HCT116 (cell line): Measurements from ENCODE around the gene NDC1.

Experiments used
- EGR1 ChIP-seq: IDR thresholded peaks from 2 replicates; pipeline ENCODE4 v1.6.1; 2012; ENCODE audit warnings: low read depth
- EZH2 ChIP-seq: fragments of 200-600 bp; sonication (generic); IDR thresholded peaks from 2 replicates; pipeline ENCODE4 v1.6.1; 2017; ENCODE audit warnings: antibody characterized with exemption, mixed run types
- EZH2phosphoT487 ChIP-seq: fragments of 200-600 bp; IDR thresholded peaks from 2 replicates; pipeline ENCODE4 v1.6.1; 2018; ENCODE audit warnings: antibody characterized with exemption, borderline replicate concordance
- POLR2A ChIP-seq: IDR thresholded peaks from 2 replicates; pipeline ENCODE4 v1.7.0; 2011; ENCODE audit warnings: borderline replicate concordance; ENCODE audit not compliant: insufficient read depth, insufficient read length; ENCODE audit errors: extremely low read depth
- POLR2AphosphoS5 ChIP-seq: IDR thresholded peaks from 2 replicates; pipeline ENCODE4 v1.6.1; 2011; ENCODE audit warnings: mild to moderate bottlenecking, low read depth, low read length, moderate library complexity
- RAD21 ChIP-seq: IDR thresholded peaks from 2 replicates; pipeline ENCODE4 v1.6.1; 2012; ENCODE audit warnings: low read depth, mild to moderate bottlenecking
- SRF ChIP-seq: IDR thresholded peaks from 2 replicates; pipeline ENCODE4 v1.6.1; 2012; ENCODE audit warnings: low read depth
- TCF7L2 ChIP-seq: IDR thresholded peaks from 2 replicates; pipeline ENCODE4 v1.7.0; 2011; ENCODE audit warnings: borderline replicate concordance, inconsistent platforms; ENCODE audit not compliant: insufficient read depth, insufficient read length; ENCODE audit errors: extremely low read depth
- ZNF274 ChIP-seq: fragments of 200-500 bp; sonication (Bioruptor generic); IDR thresholded peaks from 2 replicates; pipeline ENCODE4 v1.6.1; 2014; ENCODE audit warnings: mild to moderate bottlenecking, low read depth, low read length, inconsistent platforms
- TF ChIP-seq, protein P1 (sequence below), 3 experiments: fragments of 200-600 bp in 1 of 3; sonication (generic) in 1 of 3; IDR thresholded peaks in 2 of 3; conservative IDR thresholded peaks in 1 of 3; 2 replicates each; pipeline ENCODE4 v1.5.1; 2012 to 2017; ENCODE audit warnings: low read depth in 2 of 3, low read length in 2 of 3, antibody characterized with exemption in 1 of 3, borderline replicate concordance in 1 of 3, control low read depth in 1 of 3, mild to moderate bottlenecking in 1 of 3, mixed read lengths in 1 of 3, mixed run types in 1 of 3, moderate library complexity in 1 of 3; ENCODE audit not compliant: insufficient read depth in 1 of 3
- TF ChIP-seq, protein P2 (sequence below): IDR thresholded peaks from 2 replicates; pipeline ENCODE4 v1.6.1; 2012; ENCODE audit warnings: low read depth
- TF ChIP-seq, protein P3 (sequence below): IDR thresholded peaks from 2 replicates; pipeline ENCODE4 v1.6.1; 2011; ENCODE audit warnings: mild to moderate bottlenecking, low read length, moderate library complexity; ENCODE audit not compliant: insufficient replicate concordance; ENCODE audit errors: extremely low read depth
- TF ChIP-seq, protein P4 (sequence below): IDR thresholded peaks from 2 replicates; pipeline ENCODE4 v1.6.1; 2012

DNA sequence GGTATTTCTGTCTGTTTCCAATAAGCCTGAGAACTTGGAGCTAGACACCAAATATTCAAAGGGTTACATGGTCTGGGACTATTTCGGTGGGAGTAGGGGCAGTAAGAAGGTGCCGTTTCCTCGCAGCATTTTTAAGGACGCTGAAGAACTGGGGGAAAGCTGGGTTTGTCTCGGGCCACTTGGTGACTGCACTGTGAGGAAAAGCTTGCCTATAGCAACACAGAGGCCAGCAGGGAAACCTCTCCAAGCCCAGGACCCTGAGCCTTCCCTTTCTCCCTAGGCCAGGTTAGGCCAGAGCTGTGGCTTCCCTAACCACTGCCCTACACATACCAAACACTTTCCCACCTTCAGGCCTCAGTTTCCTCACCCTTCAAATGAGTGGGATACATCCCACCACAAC, 102.4 kb downstream of the NDC1 start:
- TF ChIP-seq, protein P1, sequence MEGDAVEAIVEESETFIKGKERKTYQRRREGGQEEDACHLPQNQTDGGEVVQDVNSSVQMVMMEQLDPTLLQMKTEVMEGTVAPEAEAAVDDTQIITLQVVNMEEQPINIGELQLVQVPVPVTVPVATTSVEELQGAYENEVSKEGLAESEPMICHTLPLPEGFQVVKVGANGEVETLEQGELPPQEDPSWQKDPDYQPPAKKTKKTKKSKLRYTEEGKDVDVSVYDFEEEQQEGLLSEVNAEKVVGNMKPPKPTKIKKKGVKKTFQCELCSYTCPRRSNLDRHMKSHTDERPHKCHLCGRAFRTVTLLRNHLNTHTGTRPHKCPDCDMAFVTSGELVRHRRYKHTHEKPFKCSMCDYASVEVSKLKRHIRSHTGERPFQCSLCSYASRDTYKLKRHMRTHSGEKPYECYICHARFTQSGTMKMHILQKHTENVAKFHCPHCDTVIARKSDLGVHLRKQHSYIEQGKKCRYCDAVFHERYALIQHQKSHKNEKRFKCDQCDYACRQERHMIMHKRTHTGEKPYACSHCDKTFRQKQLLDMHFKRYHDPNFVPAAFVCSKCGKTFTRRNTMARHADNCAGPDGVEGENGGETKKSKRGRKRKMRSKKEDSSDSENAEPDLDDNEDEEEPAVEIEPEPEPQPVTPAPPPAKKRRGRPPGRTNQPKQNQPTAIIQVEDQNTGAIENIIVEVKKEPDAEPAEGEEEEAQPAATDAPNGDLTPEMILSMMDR (IDR thresholded peaks at IDR 0.05 in 2 of 3, conservative IDR thresholded peaks at IDR 0.05 in 1 of 3; ENCODE audit: borderline replicate concordance in 1 of 3, insufficient read depth in 1 of 3, low read depth in 2 of 3, low read length in 2 of 3): no peak
- TF ChIP-seq, protein P2, sequence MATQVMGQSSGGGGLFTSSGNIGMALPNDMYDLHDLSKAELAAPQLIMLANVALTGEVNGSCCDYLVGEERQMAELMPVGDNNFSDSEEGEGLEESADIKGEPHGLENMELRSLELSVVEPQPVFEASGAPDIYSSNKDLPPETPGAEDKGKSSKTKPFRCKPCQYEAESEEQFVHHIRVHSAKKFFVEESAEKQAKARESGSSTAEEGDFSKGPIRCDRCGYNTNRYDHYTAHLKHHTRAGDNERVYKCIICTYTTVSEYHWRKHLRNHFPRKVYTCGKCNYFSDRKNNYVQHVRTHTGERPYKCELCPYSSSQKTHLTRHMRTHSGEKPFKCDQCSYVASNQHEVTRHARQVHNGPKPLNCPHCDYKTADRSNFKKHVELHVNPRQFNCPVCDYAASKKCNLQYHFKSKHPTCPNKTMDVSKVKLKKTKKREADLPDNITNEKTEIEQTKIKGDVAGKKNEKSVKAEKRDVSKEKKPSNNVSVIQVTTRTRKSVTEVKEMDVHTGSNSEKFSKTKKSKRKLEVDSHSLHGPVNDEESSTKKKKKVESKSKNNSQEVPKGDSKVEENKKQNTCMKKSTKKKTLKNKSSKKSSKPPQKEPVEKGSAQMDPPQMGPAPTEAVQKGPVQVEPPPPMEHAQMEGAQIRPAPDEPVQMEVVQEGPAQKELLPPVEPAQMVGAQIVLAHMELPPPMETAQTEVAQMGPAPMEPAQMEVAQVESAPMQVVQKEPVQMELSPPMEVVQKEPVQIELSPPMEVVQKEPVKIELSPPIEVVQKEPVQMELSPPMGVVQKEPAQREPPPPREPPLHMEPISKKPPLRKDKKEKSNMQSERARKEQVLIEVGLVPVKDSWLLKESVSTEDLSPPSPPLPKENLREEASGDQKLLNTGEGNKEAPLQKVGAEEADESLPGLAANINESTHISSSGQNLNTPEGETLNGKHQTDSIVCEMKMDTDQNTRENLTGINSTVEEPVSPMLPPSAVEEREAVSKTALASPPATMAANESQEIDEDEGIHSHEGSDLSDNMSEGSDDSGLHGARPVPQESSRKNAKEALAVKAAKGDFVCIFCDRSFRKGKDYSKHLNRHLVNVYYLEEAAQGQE: no peak
- TF ChIP-seq, protein P3, sequence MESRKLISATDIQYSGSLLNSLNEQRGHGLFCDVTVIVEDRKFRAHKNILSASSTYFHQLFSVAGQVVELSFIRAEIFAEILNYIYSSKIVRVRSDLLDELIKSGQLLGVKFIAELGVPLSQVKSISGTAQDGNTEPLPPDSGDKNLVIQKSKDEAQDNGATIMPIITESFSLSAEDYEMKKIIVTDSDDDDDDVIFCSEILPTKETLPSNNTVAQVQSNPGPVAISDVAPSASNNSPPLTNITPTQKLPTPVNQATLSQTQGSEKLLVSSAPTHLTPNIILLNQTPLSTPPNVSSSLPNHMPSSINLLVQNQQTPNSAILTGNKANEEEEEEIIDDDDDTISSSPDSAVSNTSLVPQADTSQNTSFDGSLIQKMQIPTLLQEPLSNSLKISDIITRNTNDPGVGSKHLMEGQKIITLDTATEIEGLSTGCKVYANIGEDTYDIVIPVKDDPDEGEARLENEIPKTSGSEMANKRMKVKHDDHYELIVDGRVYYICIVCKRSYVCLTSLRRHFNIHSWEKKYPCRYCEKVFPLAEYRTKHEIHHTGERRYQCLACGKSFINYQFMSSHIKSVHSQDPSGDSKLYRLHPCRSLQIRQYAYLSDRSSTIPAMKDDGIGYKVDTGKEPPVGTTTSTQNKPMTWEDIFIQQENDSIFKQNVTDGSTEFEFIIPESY: no peak
- no peak for TF ChIP-seq POLR2A
- no peak for TF ChIP-seq EZH2
- TF ChIP-seq POLR2AphosphoS5: no peak
- TF ChIP-seq RAD21: no peak
- TF ChIP-seq, protein P4, sequence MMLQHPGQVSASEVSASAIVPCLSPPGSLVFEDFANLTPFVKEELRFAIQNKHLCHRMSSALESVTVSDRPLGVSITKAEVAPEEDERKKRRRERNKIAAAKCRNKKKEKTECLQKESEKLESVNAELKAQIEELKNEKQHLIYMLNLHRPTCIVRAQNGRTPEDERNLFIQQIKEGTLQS: no peak
- TF ChIP-seq ZNF274: no peak
- no peak for TF ChIP-seq SRF
- no peak for TF ChIP-seq EGR1
- no peak for TF ChIP-seq TCF7L2
- TF ChIP-seq EZH2phosphoT487: no peak
